GM12878 (cell line): ENCODE data around the gene ZNG1F.
"Not testable (repeated sequence)": the region's sequence is repeated elsewhere in the genome, so short reads cannot be mapped to it uniquely, and the experiment has no call there.

Source experiments
- POLR2A ChIP-seq: IDR thresholded peaks from 2 replicates; pipeline ENCODE4 v1.6.1; 2011; ENCODE audit warnings: low read depth, mild to moderate bottlenecking, low read length
- SREBF1 ChIP-seq: IDR thresholded peaks from 2 replicates; pipeline ENCODE4 v1.6.1; 2012; ENCODE audit warnings: mild to moderate bottlenecking, low read length
- TF ChIP-seq, protein P1 (sequence below): fragments of 450-650 bp; IDR thresholded peaks from 2 replicates; pipeline ENCODE4 v1.6.1; 2016; ENCODE audit warnings: mild to moderate bottlenecking

DNA sequence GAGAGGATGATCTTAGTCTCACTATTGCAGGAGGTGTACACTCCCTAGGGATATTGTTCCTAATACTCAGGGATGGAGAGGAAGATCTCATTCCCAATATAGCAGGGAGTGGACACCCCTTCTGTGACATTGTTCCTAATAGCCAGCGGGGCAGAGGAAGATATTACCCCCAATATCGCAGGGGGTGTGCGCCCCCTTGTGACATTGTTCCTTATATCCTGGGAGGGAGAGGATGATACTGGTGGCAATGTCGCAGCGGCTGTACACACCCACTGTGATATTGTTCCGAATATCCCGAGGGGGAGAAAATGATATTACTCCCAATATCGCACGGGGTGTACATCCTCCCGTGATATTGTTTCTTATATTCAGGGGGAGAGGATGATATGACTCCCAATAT is 78.2 kb downstream of the ZNG1F start:
- not testable (repeated sequence) for TF ChIP-seq POLR2A, SREBF1
- TF ChIP-seq, protein P1, sequence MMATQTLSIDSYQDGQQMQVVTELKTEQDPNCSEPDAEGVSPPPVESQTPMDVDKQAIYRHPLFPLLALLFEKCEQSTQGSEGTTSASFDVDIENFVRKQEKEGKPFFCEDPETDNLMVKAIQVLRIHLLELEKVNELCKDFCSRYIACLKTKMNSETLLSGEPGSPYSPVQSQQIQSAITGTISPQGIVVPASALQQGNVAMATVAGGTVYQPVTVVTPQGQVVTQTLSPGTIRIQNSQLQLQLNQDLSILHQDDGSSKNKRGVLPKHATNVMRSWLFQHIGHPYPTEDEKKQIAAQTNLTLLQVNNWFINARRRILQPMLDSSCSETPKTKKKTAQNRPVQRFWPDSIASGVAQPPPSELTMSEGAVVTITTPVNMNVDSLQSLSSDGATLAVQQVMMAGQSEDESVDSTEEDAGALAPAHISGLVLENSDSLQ, result not testable (repeated sequence)
